ENCODE data around the gene MASP2.
"Not testable (repeated sequence)": the region's sequence is repeated elsewhere in the genome, so short reads cannot be mapped to it uniquely, and the experiment has no call there.

The MASP2 gene

DNA sequence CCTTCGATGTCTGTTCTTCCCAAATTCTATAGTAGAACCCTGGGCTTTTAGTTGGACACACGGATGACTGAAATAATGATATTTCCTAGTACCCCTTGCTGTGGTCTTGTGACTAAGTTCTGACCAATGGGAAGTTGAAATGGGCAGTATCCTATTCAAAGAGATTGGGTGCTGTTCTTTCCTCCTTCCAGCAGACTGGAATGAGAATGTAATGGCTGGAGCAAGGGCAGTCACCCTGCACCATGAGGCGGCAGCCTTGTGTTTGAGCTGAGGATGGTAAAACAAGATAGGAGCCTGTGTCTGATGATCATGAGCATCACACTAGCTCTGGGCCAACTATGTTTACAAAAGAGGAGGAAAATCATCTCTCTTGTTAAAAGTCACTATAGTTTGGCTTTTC is 17.9 kb upstream of the MASP2 start:
- Histone ChIP-seq H3K36me3 (peaks cover 28% of the 10 kb centered on the region), H3K9me3 (no peaks in the 10 kb centered on the region), H3K4me3 (ENCODE audit: low read depth, low read length) (no peak overlapping the region), H3K27me3 (no peaks in the 10 kb centered on the region), H3K4me1 (no peaks in the 10 kb centered on the region)
- DNase-seq: no peak
- TF ChIP-seq, protein P1, sequence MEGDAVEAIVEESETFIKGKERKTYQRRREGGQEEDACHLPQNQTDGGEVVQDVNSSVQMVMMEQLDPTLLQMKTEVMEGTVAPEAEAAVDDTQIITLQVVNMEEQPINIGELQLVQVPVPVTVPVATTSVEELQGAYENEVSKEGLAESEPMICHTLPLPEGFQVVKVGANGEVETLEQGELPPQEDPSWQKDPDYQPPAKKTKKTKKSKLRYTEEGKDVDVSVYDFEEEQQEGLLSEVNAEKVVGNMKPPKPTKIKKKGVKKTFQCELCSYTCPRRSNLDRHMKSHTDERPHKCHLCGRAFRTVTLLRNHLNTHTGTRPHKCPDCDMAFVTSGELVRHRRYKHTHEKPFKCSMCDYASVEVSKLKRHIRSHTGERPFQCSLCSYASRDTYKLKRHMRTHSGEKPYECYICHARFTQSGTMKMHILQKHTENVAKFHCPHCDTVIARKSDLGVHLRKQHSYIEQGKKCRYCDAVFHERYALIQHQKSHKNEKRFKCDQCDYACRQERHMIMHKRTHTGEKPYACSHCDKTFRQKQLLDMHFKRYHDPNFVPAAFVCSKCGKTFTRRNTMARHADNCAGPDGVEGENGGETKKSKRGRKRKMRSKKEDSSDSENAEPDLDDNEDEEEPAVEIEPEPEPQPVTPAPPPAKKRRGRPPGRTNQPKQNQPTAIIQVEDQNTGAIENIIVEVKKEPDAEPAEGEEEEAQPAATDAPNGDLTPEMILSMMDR (IDR thresholded peaks at IDR 0.05; ENCODE audit: low read depth, low read length): no peak

GRCh38 chr1:11063937-11064537 is 17.0 kb upstream of the MASP2 start:
- H3K27me3 ChIP-seq; H3K9me3 ChIP-seq; H3K4me3 ChIP-seq (ENCODE audit: low read depth, low read length); H3K4me1 ChIP-seq: not testable (repeated sequence)
- peaks cover 24% of the 10 kb centered on the region for H3K36me3 ChIP-seq
- TF ChIP-seq, protein P1 (IDR thresholded peaks at IDR 0.05; ENCODE audit: low read depth, low read length): peak; percentile 29
- peak; percentile 45 for DNase-seq

DNA sequence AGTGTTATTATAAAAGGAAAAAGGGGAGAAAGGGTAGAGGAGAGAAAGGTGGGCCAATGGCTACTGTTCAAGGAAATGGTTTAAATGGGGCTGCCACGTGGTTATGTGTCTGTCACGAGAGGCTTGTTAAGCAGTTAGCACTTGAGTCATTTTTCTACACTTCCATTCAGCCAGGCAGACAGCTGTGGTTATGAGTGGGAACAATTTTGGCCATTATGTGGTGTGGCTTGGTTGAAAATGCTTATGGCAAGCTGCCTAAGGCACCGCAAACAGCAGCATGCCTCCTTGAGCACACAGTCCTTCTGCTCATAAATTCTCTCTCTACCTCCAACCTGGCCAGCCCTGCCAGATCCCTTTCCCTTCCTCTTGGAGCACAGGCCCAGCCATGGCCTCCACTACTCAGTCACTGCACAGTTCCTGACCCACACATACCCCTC is 15.9 kb upstream of the MASP2 start:
- H3K36me3 ChIP-seq: peaks cover 23% of the 10 kb centered on the region
- TF ChIP-seq, protein P1 (IDR thresholded peaks at IDR 0.05; ENCODE audit: low read depth, low read length): no peak
- no peaks in the 10 kb centered on the region for H3K4me1 ChIP-seq
- DNase-seq: no peak
- H3K9me3 ChIP-seq: no peaks in the 10 kb centered on the region
- H3K4me3 ChIP-seq (ENCODE audit: low read depth, low read length): no peak overlapping the region
- no peaks in the 10 kb centered on the region for H3K27me3 ChIP-seq

DNA sequence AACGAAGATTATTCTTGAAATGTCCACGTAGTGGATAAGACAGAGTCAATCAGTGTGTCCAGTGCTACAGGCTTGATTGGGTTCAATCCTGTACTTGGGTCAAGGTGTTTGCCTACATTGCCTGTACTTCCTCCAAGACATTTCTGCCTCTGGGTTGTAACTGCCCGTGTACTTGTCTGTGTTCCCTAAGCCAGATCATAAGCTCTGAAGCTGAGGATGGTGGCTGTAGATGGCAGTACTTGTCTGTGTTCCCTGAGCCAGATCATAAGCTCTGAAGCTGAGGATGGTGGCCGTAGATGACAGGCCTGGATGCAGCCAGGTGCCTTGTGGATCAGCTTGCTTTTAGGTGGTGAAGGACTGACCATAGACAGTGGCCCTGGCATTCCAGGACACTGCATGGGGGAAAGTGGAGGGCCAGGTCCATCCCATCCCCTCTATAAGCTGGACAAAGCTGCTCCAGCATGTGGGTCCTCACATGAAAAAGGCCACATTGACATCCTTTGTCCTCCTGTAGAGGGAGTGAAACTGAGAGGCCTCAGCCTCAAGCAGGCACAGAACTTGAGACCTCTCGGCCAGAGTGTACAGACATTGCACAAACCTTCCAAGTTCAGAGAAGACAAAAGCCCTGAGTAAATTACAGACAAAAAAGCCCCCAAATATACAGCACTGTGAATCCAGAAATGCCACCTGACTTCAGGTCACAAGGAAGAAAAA is 14.8 kb upstream of the MASP2 start:
- DNase-seq: no peak
- no peaks in the 10 kb centered on the region for H3K27me3 ChIP-seq
- peaks cover 25% of the 10 kb centered on the region for H3K36me3 ChIP-seq
- H3K4me1 ChIP-seq: no peaks in the 10 kb centered on the region
- TF ChIP-seq, protein P1 (IDR thresholded peaks at IDR 0.05; ENCODE audit: low read depth, low read length): no peak
- H3K9me3 ChIP-seq: no peaks in the 10 kb centered on the region
- H3K4me3 ChIP-seq (ENCODE audit: low read depth, low read length): no peak overlapping the region

DNA sequence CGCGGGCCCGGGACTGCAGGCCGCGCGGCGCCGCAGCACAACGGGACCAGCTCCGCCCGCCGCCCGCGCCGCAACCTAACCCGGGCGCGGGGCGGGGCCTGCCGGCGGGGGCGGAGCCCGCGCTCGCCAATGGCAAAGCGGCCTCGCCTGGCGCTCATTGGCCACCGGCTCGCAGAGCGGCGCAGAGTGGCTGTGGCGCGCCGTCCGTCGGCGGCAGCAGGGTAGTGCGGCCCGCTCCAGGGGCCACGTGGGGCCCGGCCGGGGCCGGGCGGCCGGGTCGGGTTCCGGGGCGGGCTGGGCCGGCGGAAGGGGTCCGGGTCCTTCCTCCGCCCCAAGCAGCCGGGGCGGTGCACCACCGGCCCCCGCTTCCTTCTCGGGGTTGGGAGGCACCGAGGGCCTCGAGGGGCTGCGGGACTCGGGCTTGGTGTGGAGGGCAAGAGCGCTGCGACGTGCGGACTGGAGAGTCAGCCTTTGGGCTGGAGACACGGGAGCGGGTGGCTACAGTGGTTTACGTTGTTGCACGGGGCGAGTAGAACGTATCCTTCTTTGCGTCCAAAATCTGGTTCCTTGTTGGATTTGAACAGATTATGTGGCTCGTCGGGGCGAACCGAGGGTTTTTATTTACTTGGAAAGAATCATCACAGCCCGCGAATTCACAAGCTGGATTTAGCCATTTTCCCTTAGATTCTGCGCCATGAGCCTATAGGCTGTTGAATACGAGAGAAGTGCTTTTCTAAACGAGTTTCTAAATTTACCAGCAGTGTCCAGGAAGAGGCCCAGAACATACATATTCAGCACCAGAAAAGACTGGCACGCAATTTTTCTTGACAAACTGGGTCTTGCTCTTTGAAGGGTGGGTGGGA is 13.2 kb upstream of the MASP2 start, which contains the start of gene SRM:
Gene SRM (minus strand): TSS at position 51 of the 863 bp plus-strand sequence. CDS start 75 bp downstream, outside the sequence.
- TF ChIP-seq, protein P1 (IDR thresholded peaks at IDR 0.05; ENCODE audit: low read depth, low read length): no peak
- Histone ChIP-seq H3K36me3 (peaks cover 23% of the 10 kb centered on the region), H3K4me3 (ENCODE audit: low read depth, low read length) (peak within 1 kb of the TSS; percentile 79), H3K4me1 (no peaks in the 10 kb centered on the region), H3K27me3 (no peaks in the 10 kb centered on the region), H3K9me3 (no peaks in the 10 kb centered on the region)
- peak; percentile 90 for DNase-seq
